CD4-positive, alpha-beta T cell (primary cell): ENCODE data around the gene MCAM. TPM values are rescaled to one million over a fixed set of nuclear protein-coding genes. Genes with fewer than 3 reads are reported as not detected.

Experiments
- ATAC-seq: fragments of 200-7000 bp; cut with Tn5 transposase; one replicate; pipeline ENCODE4 v1.10.0; 2022; ENCODE audit warnings: mild to moderate bottlenecking; ENCODE audit not compliant: poor library complexity
- CTCF ChIA-PET: fragments of 350-600 bp; sonication (Branson Sonifier 250); formaldehyde crosslinking; loops from one replicate; lab custom pipeline; 2021; ENCODE audit warnings: antibody characterized with exemption, inconsistent platforms; lab: Charles Lee
- POLR2A ChIA-PET: fragments of 350-600 bp; sonication (Branson Sonifier 250); formaldehyde crosslinking; loops from one replicate; lab custom pipeline; 2021; ENCODE audit warnings: antibody characterized with exemption, inconsistent platforms; lab: Charles Lee
- DNase-seq, 14 experiments: peaks; one replicate each; pipeline ENCODE4 v3.0.0-alpha.2; 2013 to 2020; ENCODE audit warnings: mixed read lengths in 2 of 14
- H3K27ac ChIP-seq, 2 donors: one replicate each; pipeline versions ENCODE4 v1.5.1 to v1.7.0; 2013; ENCODE audit warnings: low read length in 2 of 2, low read depth in 1 of 2, mild to moderate bottlenecking in 1 of 2
- H3K27me3 ChIP-seq, 2 experiments: 1 replicate in 1 of 2; 2 replicates in 1 of 2; pipeline versions ENCODE4 v1.6.1 to v1.7.0; 2013; ENCODE audit warnings: low read length in 2 of 2, control low read depth in 1 of 2, mild to moderate bottlenecking in 1 of 2, moderate library complexity in 1 of 2; ENCODE audit not compliant: insufficient read depth in 2 of 2, control insufficient read depth in 1 of 2
- H3K36me3 ChIP-seq: one replicate; pipeline ENCODE4 v1.6.1; 2013; ENCODE audit warnings: low read length, control low read depth; ENCODE audit not compliant: insufficient read depth
- H3K4me1 ChIP-seq: one replicate; pipeline ENCODE4 v1.6.1; 2013; ENCODE audit warnings: low read length, control low read depth; ENCODE audit not compliant: insufficient read depth
- H3K4me3 ChIP-seq: one replicate; pipeline ENCODE4 v1.5.1; 2013; ENCODE audit warnings: mild to moderate bottlenecking, low read length, moderate library complexity
- H3K9me3 ChIP-seq, 2 experiments: 1 replicate in 1 of 2; 2 replicates in 1 of 2; pipeline versions ENCODE4 v1.6.1 to v1.7.0; 2013; ENCODE audit warnings: low read length in 2 of 2, mild to moderate bottlenecking in 2 of 2, control low read depth in 1 of 2, moderate library complexity in 1 of 2; ENCODE audit not compliant: control insufficient read depth in 1 of 2, insufficient read depth in 1 of 2
- H3K27ac Mint-ChIP-seq: one replicate; pipeline ENCODE4 v1.8.0; 2020; ENCODE audit warnings: mixed read lengths
- H3K27me3 Mint-ChIP-seq: one replicate; pipeline ENCODE4 v1.8.0; 2021; ENCODE audit warnings: mixed read lengths
- H3K36me3 Mint-ChIP-seq: one replicate; pipeline ENCODE4 v1.8.0; 2021; ENCODE audit warnings: low read depth, mixed read lengths
- H3K4me1 Mint-ChIP-seq: one replicate; pipeline ENCODE4 v1.8.0; 2021; ENCODE audit warnings: low read depth, mixed read lengths
- H3K4me3 Mint-ChIP-seq: one replicate; pipeline ENCODE4 v1.8.0; 2020; ENCODE audit warnings: mild to moderate bottlenecking, mixed read lengths
- H3K9me3 Mint-ChIP-seq: one replicate; pipeline ENCODE4 v1.8.0; 2020; ENCODE audit warnings: mixed read lengths
- intact Hi-C, 2 experiments: fragments of 100-400 bp; cut with DNase I in 1 of 2; cut with micrococcal nuclease in 1 of 2; formaldehyde crosslinking; loops; one replicate each; pipeline versions ENCODE4 v1.15.1 to v1.9.0; 2023 to 2025; cut with DNase I, micrococcal nuclease
- total RNA-seq, 174 experiments: library from RNA in 2 of 174; stranded (reverse) in 2 of 174; gene quantifications; one replicate each; pipeline ENCODE4 v1.2.3 and lab custom pipeline; 2021 to 2026
- TF ChIP-seq, protein P1 (sequence below): fragments of 200-600 bp; IDR thresholded peaks from one replicate; pipeline ENCODE4 v1.8.0; 2022; ENCODE audit warnings: antibody characterized with exemption, mild to moderate bottlenecking

Gene MCAM
- total RNA-seq, 2 experiments from 2014 or later: 16.0 to 16.5 TPM

DNA sequence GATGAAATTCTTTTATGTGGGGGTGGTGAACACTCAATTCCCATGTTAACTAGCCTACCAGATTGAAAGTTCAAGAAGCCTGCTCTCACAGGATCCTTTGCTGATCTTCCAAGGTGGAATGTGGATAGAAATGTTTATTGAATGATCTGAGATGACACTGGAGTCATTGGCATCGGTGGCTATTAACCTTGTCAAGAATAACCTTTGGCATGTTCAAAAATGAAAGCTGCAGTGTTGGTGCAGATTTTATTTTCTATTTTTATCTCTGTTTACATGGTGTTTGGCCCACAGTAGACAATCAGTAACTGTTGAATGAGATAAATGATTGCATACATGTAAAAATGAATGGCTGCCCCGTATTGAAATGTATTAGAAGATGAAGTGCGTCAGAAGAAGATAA lies 19.0 kb downstream of the MCAM start:
- H3K27ac ChIP-seq: no peak overlapping the region
- ChIA-PET POLR2A (interaction anchor here (0.9 kb wide), 1 partner anchor 13 kb away, joined by 3 read pairs; no protein-coding TSS in a partner anchor), CTCF (interaction anchor here (1.0 to 1.6 kb wide), 2 partner anchors 8 to 23 kb away, joined by 3 to 4 read pairs; no protein-coding TSS in a partner anchor)
- H3K9me3 ChIP-seq: no peaks in the 10 kb centered on the region
- no peak overlapping the region for H3K4me3 ChIP-seq
- peaks cover 3% of the 10 kb centered on the region for H3K4me1 Mint-ChIP-seq
- no peak overlapping the region for H3K4me3 Mint-ChIP-seq
- no peaks in the 10 kb centered on the region for H3K4me1 ChIP-seq
- TF ChIP-seq, protein P1, sequence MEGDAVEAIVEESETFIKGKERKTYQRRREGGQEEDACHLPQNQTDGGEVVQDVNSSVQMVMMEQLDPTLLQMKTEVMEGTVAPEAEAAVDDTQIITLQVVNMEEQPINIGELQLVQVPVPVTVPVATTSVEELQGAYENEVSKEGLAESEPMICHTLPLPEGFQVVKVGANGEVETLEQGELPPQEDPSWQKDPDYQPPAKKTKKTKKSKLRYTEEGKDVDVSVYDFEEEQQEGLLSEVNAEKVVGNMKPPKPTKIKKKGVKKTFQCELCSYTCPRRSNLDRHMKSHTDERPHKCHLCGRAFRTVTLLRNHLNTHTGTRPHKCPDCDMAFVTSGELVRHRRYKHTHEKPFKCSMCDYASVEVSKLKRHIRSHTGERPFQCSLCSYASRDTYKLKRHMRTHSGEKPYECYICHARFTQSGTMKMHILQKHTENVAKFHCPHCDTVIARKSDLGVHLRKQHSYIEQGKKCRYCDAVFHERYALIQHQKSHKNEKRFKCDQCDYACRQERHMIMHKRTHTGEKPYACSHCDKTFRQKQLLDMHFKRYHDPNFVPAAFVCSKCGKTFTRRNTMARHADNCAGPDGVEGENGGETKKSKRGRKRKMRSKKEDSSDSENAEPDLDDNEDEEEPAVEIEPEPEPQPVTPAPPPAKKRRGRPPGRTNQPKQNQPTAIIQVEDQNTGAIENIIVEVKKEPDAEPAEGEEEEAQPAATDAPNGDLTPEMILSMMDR: no peak
- H3K27me3 ChIP-seq: no peaks in the 10 kb centered on the region
- intact Hi-C loops: no loop called here
- DNase-seq (no peak), ATAC-seq (no peak)
- peaks cover 91% of the 10 kb centered on the region for H3K36me3 Mint-ChIP-seq
- no peaks in the 10 kb centered on the region for H3K9me3 Mint-ChIP-seq
- H3K27ac Mint-ChIP-seq: no peak overlapping the region
- no peaks in the 10 kb centered on the region for H3K27me3 Mint-ChIP-seq
- peaks cover 83% of the 10 kb centered on the region for H3K36me3 ChIP-seq

DNA sequence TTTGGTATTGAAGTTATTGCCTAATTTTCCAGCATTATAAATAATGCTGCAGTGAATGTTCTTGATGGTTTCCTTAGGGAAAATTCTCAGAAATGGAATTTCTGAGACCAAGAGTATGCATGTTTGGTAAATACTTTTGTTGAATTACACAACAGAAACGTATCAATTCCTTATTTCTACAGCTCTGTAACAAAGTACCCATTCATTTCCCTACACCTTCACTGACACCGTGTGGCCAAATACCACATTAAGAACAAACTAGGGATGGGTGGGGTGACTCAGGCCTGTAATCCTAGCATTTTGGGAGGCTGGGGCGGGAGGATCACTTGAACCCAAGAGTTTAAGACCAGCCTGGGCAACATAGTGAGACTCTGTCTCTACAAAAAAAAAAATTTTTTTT lies 21.8 kb downstream of the MCAM start:
- TF ChIP-seq, protein P1: no peak
- DNase-seq: no peak
- Mint-ChIP-seq H3K9me3 (no peaks in the 10 kb centered on the region), H3K36me3 (peaks cover 83% of the 10 kb centered on the region), H3K27me3 (no peaks in the 10 kb centered on the region), H3K27ac (no peak overlapping the region), H3K4me3 (no peak overlapping the region), H3K4me1 (no peaks in the 10 kb centered on the region)
- intact Hi-C loops: no loop called here
- no peak overlapping the region for H3K4me3 ChIP-seq
- peaks cover 0 to 13% of the 10 kb centered on the region in 2 experiments for H3K9me3 ChIP-seq
- ChIA-PET CTCF (no interaction called here), POLR2A (no interaction called here)
- H3K27ac ChIP-seq: no peak overlapping the region
- no peaks in the 10 kb centered on the region for H3K27me3 ChIP-seq
- peaks cover 69% of the 10 kb centered on the region for H3K36me3 ChIP-seq
- no peaks in the 10 kb centered on the region for H3K4me1 ChIP-seq
- peak; percentile 49 for ATAC-seq

DNA sequence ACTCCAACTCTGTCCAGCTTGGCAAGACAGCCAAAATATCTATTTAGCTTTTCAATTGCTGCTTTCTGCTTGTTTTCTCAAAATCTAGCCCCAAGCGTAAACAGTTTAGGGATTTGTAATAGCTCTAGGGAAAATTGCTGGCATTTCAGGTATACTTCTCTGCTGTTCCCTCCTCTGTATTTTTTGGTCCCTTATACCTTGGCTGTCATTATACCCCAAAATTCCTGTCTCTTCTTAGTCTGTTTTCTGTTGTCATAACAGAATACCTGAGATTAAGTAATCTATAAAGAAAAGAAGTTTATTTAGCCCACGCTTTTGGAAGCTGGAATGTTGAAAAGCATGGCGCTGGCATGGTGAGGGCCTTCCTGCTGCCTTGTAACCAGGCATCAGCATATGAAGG lies 23.5 kb downstream of the MCAM start:
- ChIA-PET POLR2A (no interaction called here), CTCF (no interaction called here)
- no peaks in the 10 kb centered on the region for H3K4me1 Mint-ChIP-seq
- Histone ChIP-seq H3K36me3 (peaks cover 65% of the 10 kb centered on the region), H3K27me3 (no peaks in the 10 kb centered on the region), H3K9me3 (peaks cover 0 to 18% of the 10 kb centered on the region in 2 experiments), H3K4me1 (no peaks in the 10 kb centered on the region), H3K27ac (no peak overlapping the region), H3K4me3 (no peak overlapping the region)
- TF ChIP-seq, protein P1: no peak
- DNase-seq: no peak
- H3K9me3 Mint-ChIP-seq: no peaks in the 10 kb centered on the region
- ATAC-seq: no peak
- H3K27me3 Mint-ChIP-seq: no peaks in the 10 kb centered on the region
- peaks cover 78% of the 10 kb centered on the region for H3K36me3 Mint-ChIP-seq
- no peak overlapping the region for H3K27ac Mint-ChIP-seq
- intact Hi-C loops: no loop called here
- H3K4me3 Mint-ChIP-seq: no peak overlapping the region
